Prostate gland (tissue), 2 donors: ENCODE data around the gene KCMF1.

Experiments used
- CTCF ChIP-seq, 4 experiments: fragments of 200-600 bp in 2 of 4; fragments of 450-650 bp in 2 of 4; sonication (generic) in 2 of 4; IDR thresholded peaks; 1 replicate in 3 of 4; 2 replicates in 1 of 4; pipeline ENCODE4 v1.5.1; 2016 to 2019; ENCODE audit warnings: antibody characterized with exemption in 4 of 4, mild to moderate bottlenecking in 2 of 4, moderate library complexity in 2 of 4
- POLR2A ChIP-seq: fragments of 450-650 bp; IDR thresholded peaks from one replicate; pipeline ENCODE4 v1.6.1; 2016; ENCODE audit warnings: antibody characterized with exemption, mild to moderate bottlenecking

GRCh38 chr2:84972932-84973331 is 2.0 kb downstream of the KCMF1 start:
- no peak for TF ChIP-seq CTCF (IDR thresholded peaks at IDR 0.05)
- TF ChIP-seq POLR2A: no peak
